ENCODE results near the gene CIB4.

CIB4 gene

GRCh38 chr2:26640781-26641564 lies at the start of gene CIB4:
CIB4 (minus strand) TSS chr2:26641366; CDS start chr2:26641314, 52 bp downstream.
- no peak for DNase-seq

GRCh38 chr2:26687801-26688200 lies 46.6 kb upstream of the CIB4 start:
- DNase-seq, result no peak

DNA sequence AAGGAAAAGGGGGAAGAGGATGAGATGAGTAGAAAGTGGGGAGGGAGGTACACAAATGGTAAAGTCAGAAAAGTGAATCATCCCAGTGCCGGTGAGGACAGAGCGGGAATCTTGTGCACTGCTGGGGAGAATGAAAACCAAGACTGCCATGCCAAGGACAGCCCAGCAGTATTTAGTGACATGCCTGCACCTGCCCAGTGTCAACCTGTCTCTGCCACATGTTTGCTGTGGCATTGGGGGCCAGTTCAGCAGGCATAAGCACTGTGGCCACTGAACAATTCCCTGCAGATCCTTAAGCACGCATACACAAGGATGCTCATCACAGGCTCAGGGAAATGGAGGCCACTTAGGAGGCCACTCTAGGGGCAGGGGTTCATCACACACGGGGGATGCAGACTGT lies 46.2 kb upstream of the CIB4 start:
- no peak for DNase-seq

GRCh38 chr2:26685989-26686839 lies 45.0 kb upstream of the CIB4 start:
- no peak for DNase-seq

DNA sequence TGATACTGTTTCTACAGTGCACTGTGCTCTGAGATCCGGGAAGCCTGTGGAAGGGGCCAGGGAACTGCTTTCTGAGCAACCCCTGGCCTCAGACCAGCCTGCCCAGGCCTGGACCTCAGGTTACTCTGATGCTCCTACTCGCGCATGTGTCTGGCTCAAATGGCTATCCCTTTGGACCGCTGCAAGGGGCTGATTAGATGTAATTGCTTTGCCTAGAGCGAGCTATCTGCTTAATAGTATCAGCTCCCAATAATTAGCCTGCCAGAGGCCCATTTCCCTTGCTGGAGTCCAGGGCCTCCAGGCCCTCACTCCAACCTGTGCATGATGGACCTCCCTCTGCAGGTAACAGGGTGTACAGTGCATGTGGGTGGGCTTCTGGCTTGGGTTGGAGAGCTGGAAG lies 44.2 kb upstream of the CIB4 start:
- no peak for DNase-seq

- DNase-seq, result no peak
Observed at GRCh38 chr2:26683583-26683982, 42.4 kb upstream of the CIB4 start.

GRCh38 chr2:26682155-26682554 lies 41.0 kb upstream of the CIB4 start:
- DNase-seq, result no peak

GRCh38 chr2:26681656-26682055 lies 40.5 kb upstream of the CIB4 start:
- DNase-seq, result no peak

DNA sequence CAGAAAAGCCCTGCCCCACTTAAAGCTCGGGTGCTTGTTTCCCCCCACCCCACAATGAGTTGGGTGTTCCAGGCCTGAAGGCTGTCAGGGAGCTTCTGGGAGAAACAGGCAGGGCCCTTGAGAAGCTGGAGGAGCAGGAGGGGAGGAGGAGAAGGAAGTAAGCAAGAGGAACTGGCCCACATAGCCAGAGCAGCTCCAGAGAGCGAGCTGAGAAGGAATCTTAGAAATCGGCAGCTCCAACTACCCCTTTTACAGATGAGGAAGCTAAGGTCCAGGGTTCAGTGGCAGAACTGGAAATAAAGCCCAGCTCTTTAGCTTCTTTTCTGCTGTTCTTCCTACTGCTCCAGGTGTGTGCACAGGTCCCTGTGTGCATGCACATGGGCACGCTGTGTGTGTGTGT lies 38.7 kb upstream of the CIB4 start:
- DNase-seq, result no peak

DNA sequence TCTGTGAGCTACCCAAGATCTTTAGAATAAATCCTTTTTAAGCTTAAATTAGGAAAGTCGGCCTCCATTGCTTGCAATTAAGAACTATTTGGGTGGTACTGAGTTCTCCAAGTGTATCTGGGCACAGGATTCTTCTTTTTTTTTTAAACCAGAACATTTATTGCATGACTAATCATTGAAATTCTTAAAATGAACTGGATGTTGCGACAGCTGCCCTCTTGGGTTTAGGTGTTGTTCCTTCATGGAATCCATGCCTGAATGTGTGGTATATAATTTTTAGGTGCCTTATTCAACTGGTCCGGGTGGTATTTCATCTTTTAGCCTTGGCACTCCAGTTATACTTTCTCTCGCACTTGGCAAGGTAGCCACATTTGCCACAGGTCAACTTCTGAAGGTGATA lies 36.9 kb upstream of the CIB4 start:
- DNase-seq, result no peak

- DNase-seq, result no peak
Observed at GRCh38 chr2:26675651-26676255, 34.6 kb upstream of the CIB4 start.

- no peak for DNase-seq
Observed at GRCh38 chr2:26674771-26675170, 33.6 kb upstream of the CIB4 start.

DNA sequence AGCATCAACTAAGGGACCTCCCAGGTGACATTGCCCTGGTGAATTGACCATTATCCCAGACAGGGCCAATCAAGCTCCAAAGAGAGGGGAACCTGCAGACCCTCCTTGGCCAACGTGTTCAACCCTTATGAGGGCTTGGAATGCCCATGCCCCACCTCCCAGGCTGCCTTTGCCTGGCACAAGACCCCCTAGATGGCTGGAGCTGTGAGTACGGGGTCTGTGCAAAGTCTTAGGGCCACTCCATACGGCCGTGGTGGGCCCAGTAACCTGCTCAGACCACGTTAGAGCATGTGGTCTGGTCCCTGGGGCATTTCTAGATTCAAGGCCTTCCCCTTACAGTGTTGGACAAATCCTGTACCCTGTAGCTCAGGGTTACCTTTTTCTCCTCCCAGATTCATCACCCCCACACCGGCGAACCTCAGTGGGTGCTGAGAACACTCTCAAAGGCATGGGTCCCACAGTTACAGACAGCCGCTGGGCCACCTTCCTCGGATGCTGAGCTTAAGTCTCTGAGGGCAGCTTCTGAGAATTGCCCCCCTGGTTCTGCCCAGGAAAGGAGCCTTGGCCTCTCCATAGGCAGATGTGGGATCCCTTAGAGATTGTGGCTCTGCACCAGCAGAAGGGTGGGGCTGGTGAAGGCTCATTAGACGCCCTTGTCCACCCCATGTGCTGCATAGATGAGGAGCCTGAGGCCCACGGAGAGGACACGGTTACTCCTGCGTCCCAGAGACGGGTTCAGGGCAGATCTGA lies 33.0 kb upstream of the CIB4 start:
- DNase-seq, result no peak

DNA sequence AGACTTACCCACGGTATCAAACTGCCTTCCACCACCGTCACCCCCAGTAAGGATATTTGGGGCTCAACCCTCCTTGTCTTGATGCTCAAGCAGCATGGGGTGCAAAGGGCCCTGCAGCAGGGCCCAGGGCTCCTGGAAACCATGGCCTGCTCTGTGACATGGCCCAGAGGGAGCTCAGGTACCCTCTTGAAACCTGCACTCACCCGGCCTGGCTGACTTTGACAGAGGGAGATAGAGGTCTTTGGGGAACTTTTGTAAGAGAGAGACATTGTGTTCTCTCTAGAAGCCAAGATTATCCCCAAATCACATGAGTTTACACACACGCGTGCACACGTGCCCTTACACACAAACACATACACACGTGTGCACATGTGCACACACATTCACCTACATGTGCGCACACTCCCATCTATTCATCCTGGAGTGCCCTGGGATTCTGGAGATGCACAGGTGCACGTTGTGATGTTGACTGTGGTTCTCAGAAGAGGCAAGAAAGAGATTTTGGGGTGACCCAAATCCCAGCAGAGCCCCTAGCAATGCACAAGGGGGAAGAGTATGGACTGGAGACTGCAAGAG lies 31.7 kb upstream of the CIB4 start:
- no peak for DNase-seq

GRCh38 chr2:26672112-26672817 lies 31.1 kb upstream of the CIB4 start:
- no peak for DNase-seq

- DNase-seq, result no peak
Observed at GRCh38 chr2:26671691-26672090, 30.5 kb upstream of the CIB4 start.

DNA sequence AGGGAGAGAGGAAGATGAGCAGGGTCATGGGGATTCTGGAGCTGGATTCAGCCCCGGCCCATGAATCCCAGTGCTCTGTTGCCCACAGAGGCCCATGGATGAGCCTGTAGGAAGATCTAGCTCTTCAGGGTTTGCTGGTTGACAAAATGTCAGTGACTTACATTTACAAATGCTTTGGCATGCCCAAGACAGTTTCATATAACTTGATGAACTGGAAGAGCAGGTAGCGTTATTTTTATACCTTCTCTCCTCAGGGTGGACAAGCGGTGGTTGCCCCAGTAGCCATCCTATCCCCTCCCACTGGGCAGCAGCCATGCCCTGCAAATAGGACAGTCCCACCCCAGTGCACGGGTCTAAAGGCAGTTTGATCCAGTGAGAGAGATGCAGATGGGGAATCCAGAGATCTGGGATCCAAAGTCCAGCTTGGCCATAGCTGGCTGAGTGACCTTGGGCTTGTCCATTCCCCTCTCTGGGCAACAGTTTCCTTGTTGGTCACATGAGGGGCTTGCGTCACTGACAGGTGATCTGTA lies 29.8 kb upstream of the CIB4 start:
- DNase-seq, result no peak

GRCh38 chr2:26670171-26670570 lies 29.0 kb upstream of the CIB4 start:
- DNase-seq, result no peak

GRCh38 chr2:26668856-26669750 lies 27.9 kb upstream of the CIB4 start:
- no peak for DNase-seq

DNA sequence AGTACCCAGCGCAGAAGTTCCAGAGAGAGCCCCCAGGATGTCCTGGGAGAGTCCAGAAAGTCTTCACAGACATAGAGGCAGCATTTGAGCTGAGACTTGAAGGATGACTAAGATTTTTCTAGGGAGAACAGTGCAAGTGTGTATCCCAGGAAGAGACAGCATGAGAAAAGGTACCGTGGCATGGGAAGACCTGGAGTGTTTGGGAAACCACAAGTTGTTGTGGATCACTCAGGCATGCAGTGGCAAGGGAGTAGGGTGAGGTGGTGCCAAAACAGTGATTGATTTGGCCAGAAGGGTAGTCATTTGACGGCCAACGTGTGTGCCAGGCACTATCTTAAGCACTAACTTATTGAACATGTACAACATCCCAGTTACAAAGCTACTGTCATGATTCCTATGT lies 26.9 kb upstream of the CIB4 start:
- no peak for DNase-seq

DNA sequence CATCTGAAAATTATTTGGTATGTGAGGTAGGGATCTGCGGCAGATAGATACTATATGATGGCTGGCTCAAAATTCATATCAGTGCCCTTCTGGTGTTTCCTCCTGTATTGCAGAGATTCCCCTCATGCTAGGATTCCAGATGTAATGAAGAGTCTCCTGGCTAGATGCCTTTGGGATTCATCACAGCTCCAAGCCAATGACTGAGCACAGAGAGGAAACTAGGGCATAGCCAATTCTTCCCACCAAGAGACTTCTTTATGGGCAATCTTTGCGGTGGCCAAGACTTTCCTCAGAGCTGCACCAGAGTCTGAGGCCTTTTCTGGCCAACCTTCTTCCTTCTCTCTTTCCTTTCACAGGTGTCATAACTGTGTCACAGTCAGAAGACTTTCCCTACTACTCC lies 25.5 kb upstream of the CIB4 start:
- DNase-seq, result no peak

Data from cortex of kidney (tissue), 1 donor.